AG09309 (cell line): ENCODE results near the gene TMEM184B.
A peak's percentile ranks its signal among the peaks of the same experiment; 100 is the strongest.

Experiments
- DNase-seq: peaks from one replicate; pipeline ENCODE4 v3.0.0-alpha.2; 2010; ENCODE audit warnings: low read depth
- H3K4me3 ChIP-seq: 2 replicates; pipeline ENCODE4 v1.5.1; 2011; ENCODE audit warnings: mild to moderate bottlenecking, low read depth, low read length, moderate library complexity; ENCODE audit not compliant: control insufficient read depth
- TF ChIP-seq, protein P1 (sequence below): IDR thresholded peaks from 2 replicates; pipeline ENCODE4 v1.5.1; 2011; ENCODE audit warnings: mild to moderate bottlenecking, low read depth, low read length, inconsistent platforms; ENCODE audit not compliant: insufficient read depth, control insufficient read depth; ENCODE audit errors: missing control alignments

TMEM184B gene

DNA sequence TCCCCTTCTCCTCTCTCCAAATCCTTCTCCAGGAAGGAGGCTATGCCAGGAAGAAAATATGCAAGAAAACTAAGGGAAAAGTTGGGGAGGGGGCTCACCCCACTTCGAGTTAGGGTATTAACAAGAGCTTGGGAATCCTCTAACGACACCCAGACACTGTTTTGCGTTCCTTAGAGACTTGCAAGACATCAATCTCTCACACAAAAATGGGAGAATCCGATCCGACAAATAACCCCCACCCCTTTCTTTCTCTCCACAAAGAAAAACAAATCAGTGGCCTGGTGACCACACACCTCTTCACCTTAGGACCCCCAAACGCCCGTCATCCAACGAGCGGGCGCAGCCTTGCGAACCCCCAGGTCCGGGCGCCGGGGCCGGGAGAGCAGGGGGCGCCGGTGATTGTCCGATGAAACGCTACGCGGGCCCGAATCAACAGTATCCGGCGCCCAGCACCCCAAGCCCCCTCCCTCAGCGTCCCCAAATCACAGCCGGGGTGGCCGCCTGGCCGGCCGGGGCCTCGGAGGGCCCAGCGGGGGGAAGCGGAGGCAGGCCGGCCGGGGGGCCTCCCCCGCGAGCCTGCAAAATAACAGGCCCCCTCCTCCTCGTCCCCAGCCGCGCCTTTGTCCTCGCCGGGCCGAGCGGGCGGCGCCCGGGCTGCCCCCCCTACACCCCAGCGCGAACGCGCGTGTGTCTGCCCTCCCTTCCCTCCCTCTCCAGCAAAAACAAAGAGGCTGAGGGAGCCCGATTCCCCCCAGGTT, 43.7 kb upstream of the TMEM184B start:
- TF ChIP-seq, protein P1, sequence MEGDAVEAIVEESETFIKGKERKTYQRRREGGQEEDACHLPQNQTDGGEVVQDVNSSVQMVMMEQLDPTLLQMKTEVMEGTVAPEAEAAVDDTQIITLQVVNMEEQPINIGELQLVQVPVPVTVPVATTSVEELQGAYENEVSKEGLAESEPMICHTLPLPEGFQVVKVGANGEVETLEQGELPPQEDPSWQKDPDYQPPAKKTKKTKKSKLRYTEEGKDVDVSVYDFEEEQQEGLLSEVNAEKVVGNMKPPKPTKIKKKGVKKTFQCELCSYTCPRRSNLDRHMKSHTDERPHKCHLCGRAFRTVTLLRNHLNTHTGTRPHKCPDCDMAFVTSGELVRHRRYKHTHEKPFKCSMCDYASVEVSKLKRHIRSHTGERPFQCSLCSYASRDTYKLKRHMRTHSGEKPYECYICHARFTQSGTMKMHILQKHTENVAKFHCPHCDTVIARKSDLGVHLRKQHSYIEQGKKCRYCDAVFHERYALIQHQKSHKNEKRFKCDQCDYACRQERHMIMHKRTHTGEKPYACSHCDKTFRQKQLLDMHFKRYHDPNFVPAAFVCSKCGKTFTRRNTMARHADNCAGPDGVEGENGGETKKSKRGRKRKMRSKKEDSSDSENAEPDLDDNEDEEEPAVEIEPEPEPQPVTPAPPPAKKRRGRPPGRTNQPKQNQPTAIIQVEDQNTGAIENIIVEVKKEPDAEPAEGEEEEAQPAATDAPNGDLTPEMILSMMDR: no peak
- DNase-seq: no peak
- H3K4me3 ChIP-seq: peak overlapping the region; percentile 95

DNA sequence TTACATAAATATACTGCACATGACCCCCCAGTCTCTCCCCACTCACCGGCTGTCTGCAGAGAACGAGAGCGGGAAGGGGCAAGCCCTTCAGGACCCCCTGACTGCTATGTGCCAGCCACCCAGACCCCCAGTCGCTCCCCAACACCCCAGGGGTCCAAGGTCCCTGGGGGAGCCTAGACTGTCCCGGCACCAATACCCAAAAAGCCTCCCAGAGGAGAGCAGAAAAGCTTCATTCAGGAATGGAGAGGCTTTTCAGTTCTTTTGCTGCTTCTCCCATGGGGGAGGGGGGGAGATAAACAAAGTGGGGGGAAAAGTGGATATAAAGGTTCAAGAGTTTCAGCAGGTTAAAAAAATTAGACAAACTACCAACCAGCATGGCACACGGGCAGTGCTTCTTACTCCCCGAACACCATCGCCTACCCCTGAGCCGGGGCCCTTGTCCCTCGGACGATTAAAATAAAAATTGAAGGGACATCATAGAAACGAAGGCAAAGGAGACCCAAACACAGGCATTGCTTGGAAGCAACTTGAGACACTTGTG, 43.1 kb upstream of the TMEM184B start:
- H3K4me3 ChIP-seq: peak overlapping the region; percentile 95
- TF ChIP-seq, protein P1: no peak
- DNase-seq: no peak

DNA sequence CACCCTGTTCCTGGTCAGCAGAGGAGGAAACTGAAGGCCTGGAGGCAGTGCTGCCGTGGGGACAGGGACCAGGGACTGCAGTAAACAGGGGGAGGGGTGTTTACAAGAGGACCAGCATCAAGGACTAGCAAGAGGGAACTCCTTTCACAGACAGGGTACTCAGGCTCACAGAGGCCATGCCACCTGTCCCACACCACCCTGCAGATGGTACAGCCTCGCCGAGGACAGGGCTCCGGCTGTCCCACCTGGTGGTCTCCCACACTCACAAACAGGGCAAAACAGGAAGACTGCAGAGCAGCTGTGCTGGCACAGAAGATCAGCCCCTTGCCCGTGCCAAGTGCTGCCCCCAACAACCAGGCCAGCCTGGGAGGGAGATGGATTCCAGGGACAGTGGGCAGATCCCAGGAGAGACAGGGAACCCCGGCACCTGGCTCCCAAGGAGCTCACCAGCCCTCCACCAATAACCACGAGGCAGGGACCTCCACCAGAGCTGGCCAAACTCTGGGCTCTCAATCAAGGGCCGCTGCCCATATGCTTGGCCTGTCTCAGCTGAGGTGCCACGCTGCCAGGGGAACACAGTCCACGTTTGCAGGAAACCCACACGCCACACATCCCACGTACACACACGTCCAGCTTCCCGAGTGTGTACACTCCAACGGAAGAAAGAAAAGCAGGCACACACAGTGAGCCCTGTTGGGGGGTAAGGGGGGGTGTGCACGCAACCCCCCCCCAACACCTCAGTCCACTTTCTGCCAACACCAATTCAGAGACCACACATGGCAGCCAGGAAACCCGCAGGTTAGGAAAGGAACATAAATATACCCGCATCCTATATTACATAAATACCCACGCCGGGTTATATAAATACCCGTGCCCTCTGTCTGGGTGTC, 42.4 kb upstream of the TMEM184B start:
- DNase-seq: no peak
- peak overlapping the region; percentile 95 for H3K4me3 ChIP-seq
- TF ChIP-seq, protein P1: no peak

DNA sequence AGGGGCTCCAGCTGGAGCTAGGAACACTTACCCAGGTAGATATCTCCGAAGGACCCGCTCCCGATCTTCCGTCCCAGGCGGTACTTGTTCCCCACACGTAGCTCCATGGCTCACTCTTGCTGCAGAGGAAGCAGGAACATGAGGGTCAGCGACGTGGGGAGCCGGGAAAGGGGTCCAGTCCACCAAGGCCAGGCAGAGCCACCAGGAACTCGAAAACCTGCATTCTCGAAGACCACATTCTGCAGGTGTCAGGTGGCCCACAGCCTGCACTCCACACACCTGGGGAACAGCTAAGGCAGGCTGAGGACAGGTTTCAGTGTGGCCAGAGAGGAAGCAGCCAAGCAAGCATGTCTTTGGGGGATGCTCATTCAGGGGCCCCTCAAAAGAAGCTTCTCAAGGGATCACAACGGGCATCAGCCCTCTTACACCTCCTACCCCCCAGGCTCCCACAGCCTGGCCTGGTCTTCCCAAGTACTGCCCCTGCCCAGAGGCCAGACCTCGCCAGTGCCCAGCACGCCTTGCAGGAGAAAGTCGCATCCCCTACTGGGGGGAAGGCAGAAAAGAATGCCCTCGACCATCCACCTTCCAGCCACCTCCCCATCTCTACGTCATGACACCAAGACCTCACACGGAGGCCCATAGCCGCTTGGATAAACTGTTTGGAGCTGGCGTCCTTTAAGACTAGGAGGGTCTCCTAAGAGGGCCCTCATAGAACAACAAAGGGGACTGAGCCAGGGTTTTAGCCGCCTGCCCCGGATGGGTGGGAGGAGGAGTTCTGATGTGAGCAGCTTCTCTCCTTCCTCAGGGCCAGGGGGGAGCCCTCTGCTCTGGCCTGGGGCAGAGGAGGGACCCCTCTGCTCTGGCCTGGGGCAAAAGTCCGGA, 41.5 kb upstream of the TMEM184B start:
- peak overlapping the region; percentile 95 for H3K4me3 ChIP-seq
- TF ChIP-seq, protein P1: no peak
- DNase-seq: no peak

DNA sequence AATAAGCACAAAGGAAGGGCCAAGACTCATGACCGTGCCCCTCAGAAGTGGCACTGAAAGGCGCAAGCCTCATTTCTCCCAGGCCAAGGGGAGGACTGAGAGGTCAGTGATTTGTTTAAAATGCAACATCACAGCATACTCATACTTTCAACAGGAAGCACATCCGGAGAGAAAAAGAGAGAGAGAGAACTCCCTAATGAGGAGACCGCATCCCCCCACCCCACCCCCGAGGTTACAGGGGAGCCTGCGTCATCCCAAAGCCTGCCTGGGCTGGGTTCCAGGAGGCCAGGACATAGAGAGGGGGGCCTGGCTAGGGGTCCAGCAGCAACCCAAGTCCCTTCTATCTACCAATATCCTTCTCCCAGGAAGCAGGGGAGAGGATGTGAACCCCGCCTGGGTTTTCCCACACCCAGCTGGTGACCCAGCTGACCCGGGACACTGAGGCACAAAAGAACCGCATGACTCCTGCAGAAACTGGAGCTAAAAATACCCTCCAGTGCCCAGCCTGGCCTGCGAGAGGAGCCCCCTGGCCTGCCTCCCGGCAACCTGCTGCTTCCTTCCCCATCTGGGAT, 40.7 kb upstream of the TMEM184B start:
- H3K4me3 ChIP-seq: peak overlapping the region; percentile 95
- TF ChIP-seq, protein P1: peak; percentile 1
- DNase-seq: peak; percentile 73
